Colonic mucosa (tissue), 4 donors: ENCODE data around the gene DNASE2B. TPM values are rescaled to one million over a fixed set of nuclear protein-coding genes. Genes with fewer than 3 reads are reported as not detected.

Source experiments
- DNase-seq: peaks from one replicate; pipeline ENCODE4 v3.0.0-alpha.2; 2020
- H3K27ac ChIP-seq: fragments of 200-600 bp; one replicate; pipeline ENCODE4 v1.8.0; 2021
- H3K27me3 ChIP-seq: fragments of 200-600 bp; one replicate; pipeline ENCODE4 v1.8.0; 2021
- H3K36me3 ChIP-seq: fragments of 200-600 bp; one replicate; pipeline ENCODE4 v1.8.0; 2021
- H3K4me1 ChIP-seq: fragments of 200-600 bp; one replicate; pipeline ENCODE4 v1.8.0; 2021; ENCODE audit warnings: mild to moderate bottlenecking
- H3K4me3 ChIP-seq: fragments of 200-600 bp; one replicate; pipeline ENCODE4 v1.8.0; 2021
- H3K9ac ChIP-seq, 2 donors: one replicate each; pipeline ENCODE4 v1.7.0; 2013; ENCODE audit warnings: control low read depth in 2 of 2, low read depth in 2 of 2, low read length in 2 of 2
- H3K9me3 ChIP-seq: fragments of 200-600 bp; one replicate; pipeline ENCODE4 v1.8.0; 2021
- CTCF ChIP-seq: fragments of 200-600 bp; IDR thresholded peaks from one replicate; pipeline ENCODE4 v1.8.0; 2022; ENCODE audit warnings: antibody characterized with exemption, mild to moderate bottlenecking
- intact Hi-C: fragments of 100-400 bp; cut with DNase I; formaldehyde crosslinking; loops from one replicate; pipeline ENCODE4 v1.14.1; 2022
- total RNA-seq, 2 donors: library from RNA; stranded (reverse); fragmentation: NEBNext Ultra II Directional in 1 of 2; extraction: Animal tissue kit (Norgen Biotek cat#: 25700) in 1 of 2; gene quantifications; one replicate each; pipeline ENCODE4 v1.2.1, GENCODE V29; 2021
- donor health status: healthy.
- donor health status: DM: no; HTN: no; CAD: no.
- donor health status: DM: no; HTN: no; CAD: no.

DNASE2B gene
- total RNA-seq, 2 donors from 2014 or later: 0.82 to 1.2 TPM

DNA sequence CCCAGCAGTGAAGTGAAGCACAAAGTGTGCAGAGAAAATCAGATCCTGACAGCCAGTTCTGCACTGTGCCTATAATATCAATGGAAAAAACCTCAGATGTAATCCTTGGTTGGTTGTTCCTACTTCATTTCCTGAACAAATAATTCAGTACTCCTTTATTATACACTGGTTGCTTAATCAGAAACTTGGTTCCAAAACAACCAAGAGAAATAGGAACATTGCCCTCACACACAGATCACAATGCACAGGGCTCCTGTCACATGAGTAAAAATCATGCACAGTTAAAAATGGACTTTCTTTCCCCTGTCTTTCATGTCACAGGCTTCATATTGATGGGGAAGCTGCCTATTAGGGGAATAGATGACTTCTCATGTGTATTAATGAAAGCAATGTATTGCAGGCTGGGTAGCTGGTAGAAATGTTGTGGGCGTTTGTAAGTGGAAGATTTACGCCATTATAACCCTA, 9.7 kb downstream of the DNASE2B start:
- Histone ChIP-seq H3K27me3 (no peaks in the 10 kb centered on the region), H3K4me3 (no peak overlapping the region), H3K27ac (peak overlapping the region; percentile 49), H3K9ac (no peak overlapping the region), H3K9me3 (no peaks in the 10 kb centered on the region), H3K36me3 (no peaks in the 10 kb centered on the region), H3K4me1 (no peaks in the 10 kb centered on the region)
- intact Hi-C loops: no loop called here
- no peak for DNase-seq
- TF ChIP-seq CTCF: no peak

- TF ChIP-seq CTCF: no peak
- no peak for DNase-seq
- no peaks in the 10 kb centered on the region for H3K36me3 ChIP-seq
- intact Hi-C loops: no loop called here
- H3K9ac ChIP-seq: no peak overlapping the region
- no peak overlapping the region for H3K4me3 ChIP-seq
- H3K27ac ChIP-seq: peak overlapping the region; percentile 19
- no peaks in the 10 kb centered on the region for H3K9me3 ChIP-seq
- no peaks in the 10 kb centered on the region for H3K27me3 ChIP-seq
- no peaks in the 10 kb centered on the region for H3K4me1 ChIP-seq
Measured at GRCh38 chr1:84409888-84410287, 11.6 kb downstream of the DNASE2B start.

DNA sequence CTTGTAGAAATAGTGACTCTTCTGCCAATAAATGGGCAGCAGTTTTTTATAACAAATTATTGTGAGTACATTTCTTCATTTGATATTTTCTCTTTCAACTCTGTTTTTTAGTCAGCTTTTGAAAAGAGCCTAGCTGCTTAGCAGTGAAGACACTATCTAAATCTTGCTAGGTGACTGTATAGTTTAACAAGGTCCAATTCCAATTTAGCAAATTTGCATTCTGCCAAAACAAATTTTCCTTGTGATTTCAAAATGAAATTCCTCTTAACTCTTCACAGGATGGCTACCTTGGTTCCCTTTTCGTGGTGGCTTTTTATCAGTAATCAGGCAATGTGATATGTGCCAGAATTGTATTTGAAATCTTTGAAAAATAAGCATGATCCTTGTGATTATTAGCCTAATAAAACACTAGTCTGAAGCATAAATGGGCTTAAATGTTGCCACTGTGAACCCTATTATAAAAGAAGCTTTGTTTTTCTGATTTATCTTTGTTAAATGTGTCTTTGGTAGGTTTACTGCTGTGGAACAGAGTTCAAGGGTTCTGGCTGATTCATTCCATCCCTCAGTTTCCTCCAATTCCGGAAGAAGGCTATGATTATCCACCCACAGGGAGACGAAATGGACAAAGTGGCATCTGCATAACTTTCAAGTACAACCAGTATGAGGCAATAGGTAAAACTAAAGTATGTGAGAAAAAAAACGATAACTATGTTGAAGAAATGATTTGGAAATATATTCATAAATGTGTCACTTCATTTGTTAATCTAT, 12.2 kb downstream of the DNASE2B start:
- Histone ChIP-seq H3K9me3 (no peaks in the 10 kb centered on the region), H3K36me3 (no peaks in the 10 kb centered on the region), H3K27ac (peak overlapping the region; percentile 19), H3K27me3 (no peaks in the 10 kb centered on the region), H3K4me3 (no peak overlapping the region), H3K4me1 (no peaks in the 10 kb centered on the region), H3K9ac (no peak overlapping the region)
- no peak for DNase-seq
- no peak for TF ChIP-seq CTCF
- intact Hi-C loops: no loop called here

DNA sequence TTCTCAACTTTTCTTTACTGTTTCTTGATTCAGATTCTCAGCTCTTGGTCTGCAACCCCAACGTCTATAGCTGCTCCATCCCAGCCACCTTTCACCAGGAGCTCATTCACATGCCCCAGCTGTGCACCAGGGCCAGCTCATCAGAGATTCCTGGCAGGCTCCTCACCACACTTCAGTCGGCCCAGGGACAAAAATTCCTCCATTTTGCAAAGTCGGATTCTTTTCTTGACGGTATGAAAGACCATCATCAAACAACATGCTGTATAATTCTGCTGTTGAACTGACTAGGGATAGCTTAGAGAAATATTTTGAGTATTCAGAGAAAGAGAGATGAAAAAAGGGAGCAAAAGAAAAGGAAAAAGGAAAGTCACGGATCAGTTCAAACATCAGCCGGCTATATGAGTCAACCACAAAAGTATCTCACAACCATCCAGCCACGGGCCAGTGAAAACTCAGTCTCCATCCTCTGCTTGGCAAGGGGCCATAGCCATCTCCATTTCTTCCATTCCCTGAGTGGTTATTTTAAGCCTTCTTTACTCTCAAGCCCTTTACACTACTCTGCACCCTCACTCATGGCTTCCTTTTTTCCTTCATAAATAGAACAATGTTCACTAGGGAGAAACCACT, 14.1 kb downstream of the DNASE2B start:
- intact Hi-C loops: no loop called here
- TF ChIP-seq CTCF: no peak
- Histone ChIP-seq H3K27me3 (no peaks in the 10 kb centered on the region), H3K36me3 (no peaks in the 10 kb centered on the region), H3K4me1 (no peaks in the 10 kb centered on the region), H3K9me3 (no peaks in the 10 kb centered on the region), H3K9ac (no peak overlapping the region), H3K4me3 (no peak overlapping the region), H3K27ac (no peak overlapping the region)
- DNase-seq: no peak

- TF ChIP-seq CTCF: no peak
- Histone ChIP-seq H3K9ac (no peak overlapping the region), H3K4me1 (no peaks in the 10 kb centered on the region), H3K4me3 (no peak overlapping the region), H3K9me3 (no peaks in the 10 kb centered on the region), H3K36me3 (no peaks in the 10 kb centered on the region), H3K27ac (no peak overlapping the region), H3K27me3 (no peaks in the 10 kb centered on the region)
- no peak for DNase-seq
- intact Hi-C loops: no loop called here
Measured at GRCh38 chr1:84415396-84415795, 17.1 kb downstream of the DNASE2B start.
